ENCODE measurements around the gene KIF6.
"Not testable (repeated sequence)": the region's sequence is repeated elsewhere in the genome, so short reads cannot be mapped to it uniquely, and the experiment has no call there.

KIF6 gene

DNA sequence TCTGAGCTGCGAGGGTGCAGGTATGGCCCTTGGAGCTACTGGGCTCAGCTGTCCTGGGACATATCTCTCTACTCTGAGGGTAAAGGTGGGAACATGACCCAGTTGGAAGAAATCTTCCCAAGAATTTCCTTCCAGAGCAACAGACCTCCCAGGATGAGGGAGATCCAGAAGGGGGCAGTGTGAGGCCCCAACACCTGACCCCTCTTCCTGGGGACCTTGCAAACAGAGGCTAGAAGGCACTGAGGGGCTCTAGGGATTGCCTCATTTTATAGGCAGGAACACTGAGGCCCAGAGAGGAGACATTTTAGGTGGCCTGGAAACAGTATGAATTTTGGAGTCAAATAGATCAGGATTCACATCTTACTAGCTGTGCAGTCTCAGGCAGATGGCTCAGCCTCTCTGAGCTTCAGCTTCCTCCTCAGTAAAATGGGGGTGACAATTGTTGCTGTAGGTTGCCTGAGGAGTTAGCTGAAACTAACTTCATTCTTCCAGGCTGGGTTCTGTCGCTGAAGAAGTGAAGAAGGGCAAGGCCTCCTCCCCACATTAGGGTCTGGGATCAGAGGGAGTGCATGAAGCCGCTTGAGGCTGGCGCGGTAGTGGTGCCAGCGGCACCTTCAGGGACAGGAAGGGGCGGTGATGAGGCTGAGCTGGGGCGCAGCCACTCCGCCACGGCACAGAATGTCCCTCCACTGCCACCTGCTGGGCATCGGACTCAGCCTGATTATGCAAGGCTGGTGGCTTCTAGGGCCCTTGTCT lies 422.4 kb downstream of the KIF6 start:
- peak; percentile 25 for DNase-seq

DNA sequence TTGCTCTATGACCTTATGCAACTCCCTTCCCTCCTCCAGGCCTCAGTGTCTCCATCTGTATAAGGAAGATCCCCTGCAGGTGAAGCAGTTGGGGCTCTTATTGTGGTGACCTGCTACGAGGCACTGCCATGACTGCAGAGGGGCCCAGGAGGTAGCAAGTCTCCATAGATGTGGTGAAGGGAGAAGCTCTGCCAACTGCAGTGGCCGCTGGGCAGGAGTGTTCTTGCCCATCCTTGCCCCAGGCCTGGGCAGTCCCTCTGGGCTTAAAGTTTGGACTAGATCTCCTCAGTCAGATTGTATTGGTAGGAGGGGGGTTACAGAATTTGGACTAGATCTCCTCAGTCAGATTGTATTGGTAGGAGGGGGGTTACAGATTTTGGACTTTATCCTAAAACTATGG lies 423.2 kb downstream of the KIF6 start:
- no peak for DNase-seq

DNA sequence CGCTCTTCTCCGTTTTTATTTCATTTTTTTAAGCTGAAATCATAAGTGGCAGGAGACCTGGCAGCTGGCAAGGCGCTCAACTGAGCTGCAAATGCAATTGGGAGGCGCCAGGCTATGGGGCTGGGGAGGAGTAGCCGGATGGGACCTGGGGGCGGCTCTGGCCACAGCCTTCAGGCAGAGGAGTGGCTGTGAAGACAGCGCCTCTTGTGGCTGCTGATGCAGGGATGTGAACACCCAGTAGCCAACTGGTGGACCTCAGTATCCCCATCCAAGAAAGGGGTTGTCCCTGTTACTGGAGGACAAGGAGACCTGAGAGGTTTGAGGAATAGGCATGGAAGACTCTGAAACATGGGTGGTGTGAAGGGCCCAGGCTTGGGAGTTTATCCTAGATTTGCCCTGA lies 423.6 kb downstream of the KIF6 start:
- no peak for DNase-seq

GRCh38 chr6:39300739-39301138 lies 424.5 kb downstream of the KIF6 start:
- no peak for DNase-seq

- DNase-seq: no peak
These were observed 427.1 kb downstream of the KIF6 start for GRCh38 chr6:39298061-39298460.

DNA sequence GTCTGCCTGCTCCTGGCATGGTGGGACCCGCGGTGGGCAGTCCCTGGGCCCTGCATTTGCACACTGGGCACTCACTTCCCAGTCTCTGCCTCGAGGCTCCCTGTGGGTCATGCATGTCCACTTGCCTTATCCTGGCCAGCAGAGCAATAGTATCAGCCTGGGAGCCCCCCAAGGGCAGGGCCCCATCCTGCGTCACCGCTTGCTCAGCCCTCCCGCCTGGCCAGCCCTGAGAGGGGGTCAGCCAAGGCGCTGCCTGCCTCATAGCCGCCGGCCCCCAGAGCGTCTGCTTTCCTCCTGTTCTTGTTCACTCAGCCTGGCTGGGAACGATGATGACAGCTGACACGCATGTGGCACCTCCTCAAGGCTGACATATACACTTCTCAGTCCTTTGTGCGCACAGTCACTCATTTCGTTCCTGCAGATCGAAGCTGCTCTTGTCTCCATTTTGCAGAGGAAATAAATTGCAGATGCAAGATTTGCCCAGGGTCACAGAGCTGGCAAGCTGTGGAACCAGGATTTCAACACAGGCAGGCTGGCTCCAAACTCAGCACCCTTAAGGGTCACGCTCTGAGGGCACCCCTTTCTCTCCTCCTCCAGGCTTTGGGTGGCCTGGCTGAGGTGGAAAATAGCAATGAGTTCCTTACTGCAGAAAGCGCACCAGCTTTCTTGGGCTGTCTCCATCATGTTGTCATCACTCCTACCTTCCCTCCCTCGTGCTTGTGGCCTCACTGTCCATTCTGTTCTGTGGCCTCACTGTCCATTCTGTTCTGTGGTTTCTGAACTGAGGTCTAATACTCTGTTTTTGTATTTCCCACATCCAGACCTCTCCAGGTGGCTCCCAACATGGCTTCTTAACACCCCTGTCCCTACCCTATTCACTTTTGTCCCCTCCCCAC lies 428.2 kb downstream of the KIF6 start:
- DNase-seq: no peak

- DNase-seq: no peak
These were observed 429.6 kb downstream of the KIF6 start for GRCh38 chr6:39295611-39296011.

GRCh38 chr6:39294899-39295298 lies 430.3 kb downstream of the KIF6 start:
- DNase-seq: no peak

GRCh38 chr6:39294133-39294532 lies 431.1 kb downstream of the KIF6 start:
- no peak for DNase-seq

GRCh38 chr6:39292637-39293036 lies 432.6 kb downstream of the KIF6 start:
- DNase-seq: no peak

DNA sequence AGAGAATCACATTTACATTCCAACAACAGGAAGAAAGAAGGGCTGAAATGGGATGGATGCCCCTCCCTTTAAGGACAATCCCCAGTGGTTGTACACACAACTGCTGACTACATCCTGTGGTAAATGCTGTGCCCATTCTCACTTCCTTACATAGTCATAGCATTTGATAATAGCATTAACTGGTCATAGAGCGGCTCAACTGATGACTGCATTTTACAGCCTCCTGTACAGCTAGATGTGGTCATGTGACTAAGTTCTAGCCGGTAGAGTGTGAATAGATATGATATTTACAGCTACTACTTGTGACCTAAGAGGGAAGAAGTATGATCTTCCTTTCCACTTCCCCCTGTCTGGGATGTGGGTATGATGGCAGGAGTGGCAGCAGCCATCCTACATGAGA lies 435.7 kb downstream of the KIF6 start:
- DNase-seq: no peak

DNA sequence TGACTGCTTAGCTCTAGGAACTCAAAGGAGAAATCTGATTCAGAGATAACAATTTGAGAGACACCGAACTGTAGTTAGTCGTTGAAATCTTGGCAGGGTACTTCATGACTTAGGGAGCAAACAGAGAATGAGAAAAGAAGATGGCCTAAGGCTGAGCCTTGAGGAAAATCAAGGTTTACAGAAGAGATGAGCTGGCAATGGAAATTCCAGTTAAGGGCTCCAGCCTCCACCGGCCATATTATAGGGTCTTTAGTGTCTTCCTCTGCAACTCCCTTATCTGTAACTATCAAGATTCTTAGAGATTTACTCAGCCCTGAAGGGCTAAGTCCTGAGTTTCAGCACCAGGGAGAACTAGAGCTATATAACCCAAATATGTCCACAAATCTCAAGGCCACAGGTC lies 437.6 kb downstream of the KIF6 start:
- no peak for DNase-seq

GRCh38 chr6:39286596-39286995 lies 438.6 kb downstream of the KIF6 start:
- DNase-seq: not testable (repeated sequence)

- no peak for DNase-seq
These were observed 442.4 kb downstream of the KIF6 start for GRCh38 chr6:39282774-39283173.

- DNase-seq: no peak
These were observed 443.8 kb downstream of the KIF6 start for GRCh38 chr6:39281312-39281980.

- DNase-seq: no peak
These were observed 444.9 kb downstream of the KIF6 start for GRCh38 chr6:39280247-39280731.
